Naive thymus-derived CD4-positive, alpha-beta T cell (primary cell): ENCODE data around the gene NTRK1. TPM values are rescaled to one million over a fixed set of nuclear protein-coding genes. Genes with fewer than 3 reads are reported as not detected.

Experiments used
- ATAC-seq: fragments of 150-1000 bp; cut with Tn5 transposase; 2 replicates; pipeline ENCODE4 v1.10.0; 2021; ENCODE audit warnings: mild to moderate bottlenecking, moderate library complexity
- CTCF ChIA-PET: fragments of 350-600 bp; sonication (Branson Sonifier 250); formaldehyde crosslinking; loops from one replicate; lab custom pipeline; 2021; ENCODE audit warnings: antibody characterized with exemption; lab: Charles Lee
- POLR2A ChIA-PET: fragments of 350-600 bp; sonication (Branson Sonifier 250); formaldehyde crosslinking; loops from one replicate; lab custom pipeline; 2021; ENCODE audit warnings: antibody characterized with exemption, inconsistent platforms; lab: Charles Lee
- DNase-seq, 9 donors: peaks; one replicate each; pipeline versions ENCODE4 v3.0.0 to v3.0.0-alpha.2; 2020 to 2022; ENCODE audit warnings: mixed read lengths in 1 of 9
- H3K27ac ChIP-seq: one replicate; pipeline ENCODE4 v1.7.0; 2013; ENCODE audit warnings: mild to moderate bottlenecking, low read depth, low read length, moderate library complexity
- H3K27me3 ChIP-seq, 2 donors: one replicate each; pipeline ENCODE4 v1.7.0; 2013; ENCODE audit warnings: low read length in 2 of 2, mild to moderate bottlenecking in 2 of 2, moderate library complexity in 2 of 2; ENCODE audit not compliant: control insufficient read depth in 2 of 2, insufficient read depth in 2 of 2
- H3K36me3 ChIP-seq, 3 experiments: 1 replicate in 2 of 3; 2 replicates in 1 of 3; pipeline ENCODE4 v1.7.0; 2013; ENCODE audit warnings: low read length in 3 of 3, mild to moderate bottlenecking in 3 of 3, moderate library complexity in 1 of 3; ENCODE audit not compliant: insufficient read depth in 3 of 3, control insufficient read depth in 2 of 3
- H3K4me1 ChIP-seq, 2 donors: one replicate each; pipeline ENCODE4 v1.7.0; 2013; ENCODE audit warnings: low read length in 2 of 2, mild to moderate bottlenecking in 2 of 2, moderate library complexity in 1 of 2; ENCODE audit not compliant: control insufficient read depth in 2 of 2, insufficient read depth in 2 of 2
- H3K4me3 ChIP-seq: 2 replicates; pipeline ENCODE4 v1.7.0; 2013; ENCODE audit warnings: mild to moderate bottlenecking, low read length
- H3K9me3 ChIP-seq, 3 experiments: 1 replicate in 2 of 3; 2 replicates in 1 of 3; pipeline ENCODE4 v1.7.0; 2013; ENCODE audit warnings: low read length in 3 of 3; ENCODE audit not compliant: control insufficient read depth in 2 of 3
- H3K27ac Mint-ChIP-seq, 9 donors: one replicate each; pipeline ENCODE4 v1.8.0; 2020 to 2022; ENCODE audit warnings: mixed read lengths in 9 of 9, mild to moderate bottlenecking in 8 of 9, moderate library complexity in 5 of 9, inconsistent platforms in 2 of 9
- H3K27me3 Mint-ChIP-seq, 5 donors: one replicate each; pipeline ENCODE4 v1.8.0; 2021 to 2022; ENCODE audit warnings: mixed read lengths in 5 of 5, mild to moderate bottlenecking in 1 of 5
- H3K36me3 Mint-ChIP-seq, 5 donors: one replicate each; pipeline ENCODE4 v1.8.0; 2020 to 2022; ENCODE audit warnings: mixed read lengths in 5 of 5, mild to moderate bottlenecking in 3 of 5, inconsistent platforms in 1 of 5
- H3K4me1 Mint-ChIP-seq, 7 donors: one replicate each; pipeline ENCODE4 v1.8.0; 2020 to 2022; ENCODE audit warnings: mixed read lengths in 7 of 7, mild to moderate bottlenecking in 3 of 7, inconsistent platforms in 1 of 7
- H3K4me3 Mint-ChIP-seq, 10 donors: one replicate each; pipeline ENCODE4 v1.8.0; 2020 to 2022; ENCODE audit warnings: mild to moderate bottlenecking in 10 of 10, mixed read lengths in 10 of 10, moderate library complexity in 6 of 10, inconsistent platforms in 2 of 10
- H3K9me3 Mint-ChIP-seq, 11 donors: one replicate each; pipeline ENCODE4 v1.8.0; 2020 to 2022; ENCODE audit warnings: mixed read lengths in 11 of 11, mild to moderate bottlenecking in 4 of 11, inconsistent platforms in 1 of 11, moderate library complexity in 1 of 11
- intact Hi-C, 2 donors: fragments of 100-400 bp; cut with micrococcal nuclease; formaldehyde crosslinking; loops; one replicate each; pipeline ENCODE4 v1.15.1; 2023
- polyA plus RNA-seq, 2 donors: library from polyadenylated mRNA; unstranded; fragments of 300-500 nt; fragmentation: Illumina TruSeq; gene quantifications; one replicate each; pipeline ENCODE4 v1.2.3, GENCODE V29; 2021
- total RNA-seq, 6 experiments: library from RNA in 5 of 6; stranded (reverse) in 5 of 6; gene quantifications; 1 replicate in 5 of 6; 2 replicates in 1 of 6; pipeline ENCODE4 v1.2.3 and lab custom pipeline; 2021 to 2026

The NTRK1 gene
- total and polyA plus RNA-seq, 7 experiments from 2014 or later = 0.09 to 17.3 (median 3.3) TPM; not detected in 3

GRCh38 chr1:156882543-156882942 lies 21.9 kb downstream of the NTRK1 start:
- peaks cover 0 to 4% (median 0%) of the 10 kb centered on the region in 7 donors for H3K4me1 Mint-ChIP-seq
- H3K9me3 ChIP-seq = no peaks in the 10 kb centered on the region
- no peaks in the 10 kb centered on the region for H3K4me1 ChIP-seq
- H3K27me3 ChIP-seq = no peaks in the 10 kb centered on the region
- H3K27ac ChIP-seq = no peak overlapping the region
- peaks cover 6 to 59% (median 13%) of the 10 kb centered on the region in 5 donors for H3K27me3 Mint-ChIP-seq
- H3K36me3 Mint-ChIP-seq = no peaks in the 10 kb centered on the region
- POLR2A ChIA-PET = no interaction called here
- no peak for DNase-seq
- H3K36me3 ChIP-seq = no peaks in the 10 kb centered on the region
- H3K4me3 ChIP-seq = no peak overlapping the region
- CTCF ChIA-PET = no interaction called here
- no peak overlapping the region for H3K4me3 Mint-ChIP-seq
- no peak for ATAC-seq
- intact Hi-C loops = no loop called here
- H3K9me3 Mint-ChIP-seq = peaks cover 0 to 2% (median 0%) of the 10 kb centered on the region in 11 donors
- H3K27ac Mint-ChIP-seq = no peak overlapping the region

DNA sequence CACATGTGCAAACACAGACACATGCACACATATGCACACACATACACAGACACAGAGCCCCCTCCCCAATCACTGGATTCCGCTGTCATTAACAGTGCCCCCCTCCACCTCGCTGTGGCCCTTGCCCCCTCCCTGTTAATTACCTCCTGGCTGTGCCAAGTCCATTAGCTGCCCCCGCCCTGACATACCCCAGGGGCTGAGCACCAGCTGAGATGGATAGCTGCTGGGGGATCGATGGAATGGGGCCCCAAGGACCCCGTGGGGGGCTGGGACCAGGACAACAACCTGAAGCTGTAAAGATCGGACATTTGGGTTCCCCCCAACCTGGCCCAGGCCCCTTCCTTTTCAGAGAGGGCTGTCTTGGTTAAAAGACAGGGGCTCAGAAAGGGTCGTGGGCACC lies 23.3 kb downstream of the NTRK1 start:
- intact Hi-C loops = no loop called here
- DNase-seq = no peak
- Histone ChIP-seq H3K36me3 (no peaks in the 10 kb centered on the region), H3K4me3 (no peak overlapping the region), H3K27ac (no peak overlapping the region), H3K27me3 (no peaks in the 10 kb centered on the region), H3K9me3 (no peaks in the 10 kb centered on the region), H3K4me1 (no peaks in the 10 kb centered on the region)
- POLR2A ChIA-PET = no interaction called here
- CTCF ChIA-PET = interaction anchor here (0.6 to 0.7 kb wide), 2 partner anchors 13 to 80 kb away, joined by 3 to 5 read pairs; no protein-coding TSS in a partner anchor
- peaks cover 6 to 61% (median 16%) of the 10 kb centered on the region in 5 donors for H3K27me3 Mint-ChIP-seq
- H3K9me3 Mint-ChIP-seq = no peaks in the 10 kb centered on the region
- ATAC-seq = no peak
- no peaks in the 10 kb centered on the region for H3K36me3 Mint-ChIP-seq
- no peak overlapping the region for H3K4me3 Mint-ChIP-seq
- H3K27ac Mint-ChIP-seq = no peak overlapping the region
- H3K4me1 Mint-ChIP-seq = peaks cover 0 to 4% (median 0%) of the 10 kb centered on the region in 7 donors

- H3K27me3 Mint-ChIP-seq = peaks cover 6 to 61% (median 23%) of the 10 kb centered on the region in 5 donors
- Histone ChIP-seq H3K27ac (no peak overlapping the region), H3K4me1 (no peaks in the 10 kb centered on the region), H3K9me3 (no peaks in the 10 kb centered on the region), H3K36me3 (no peaks in the 10 kb centered on the region), H3K4me3 (no peak overlapping the region), H3K27me3 (no peaks in the 10 kb centered on the region)
- no peak overlapping the region for H3K4me3 Mint-ChIP-seq
- ATAC-seq (no peak), DNase-seq (no peak)
- H3K27ac Mint-ChIP-seq = no peak overlapping the region
- no peaks in the 10 kb centered on the region for H3K9me3 Mint-ChIP-seq
- ChIA-PET POLR2A (interaction anchor here (0.9 kb wide), 1 partner anchor 27 kb away, joined by 3 read pairs; no protein-coding TSS in a partner anchor), CTCF (interaction anchor here (0.6 to 0.7 kb wide), 2 partner anchors 13 to 79 kb away, joined by 3 to 5 read pairs; no protein-coding TSS in a partner anchor)
- H3K4me1 Mint-ChIP-seq = peaks cover 0 to 4% (median 0%) of the 10 kb centered on the region in 7 donors
- intact Hi-C loops = no loop called here
- no peaks in the 10 kb centered on the region for H3K36me3 Mint-ChIP-seq
Measured at GRCh38 chr1:156884560-156885184, 24.0 kb downstream of the NTRK1 start.

DNA sequence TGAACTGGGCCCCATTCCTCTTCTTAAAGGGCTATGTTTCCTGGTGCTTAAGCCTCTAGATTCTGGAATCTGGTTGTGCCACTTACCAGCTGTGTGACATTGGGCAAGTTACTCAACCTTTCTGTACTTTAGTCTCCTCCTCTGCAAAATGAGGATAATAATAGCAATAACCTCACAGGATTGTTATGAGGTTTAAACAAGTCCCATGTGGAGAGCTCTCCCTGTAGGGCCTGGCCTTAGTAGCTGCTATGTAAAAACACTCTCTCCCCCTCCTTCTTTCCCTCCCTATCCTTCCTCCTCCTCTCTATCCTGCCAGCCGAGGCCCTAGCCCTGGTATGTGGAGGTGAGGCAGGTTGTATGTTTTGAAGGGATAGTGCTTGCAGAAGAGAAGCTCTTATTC lies 24.6 kb downstream of the NTRK1 start:
- H3K27me3 ChIP-seq = no peaks in the 10 kb centered on the region
- DNase-seq = no peak
- Mint-ChIP-seq H3K27me3 (peaks cover 6 to 59% (median 29%) of the 10 kb centered on the region in 5 donors), H3K9me3 (no peaks in the 10 kb centered on the region), H3K4me1 (peaks cover 0 to 7% (median 3%) of the 10 kb centered on the region in 7 donors), H3K36me3 (no peaks in the 10 kb centered on the region), H3K27ac (no peak overlapping the region), H3K4me3 (no peak overlapping the region)
- H3K36me3 ChIP-seq = no peaks in the 10 kb centered on the region
- intact Hi-C loops = no loop called here
- H3K4me3 ChIP-seq = no peak overlapping the region
- no peaks in the 10 kb centered on the region for H3K9me3 ChIP-seq
- no peak overlapping the region for H3K27ac ChIP-seq
- POLR2A ChIA-PET = interaction anchor here (0.5 kb wide), 1 partner anchor 573 kb away, joined by 3 read pairs; no protein-coding TSS in a partner anchor
- CTCF ChIA-PET = interaction anchor here (0.5 kb wide), 1 partner anchor 302 kb away, joined by 3 read pairs; no protein-coding TSS in a partner anchor
- H3K4me1 ChIP-seq = no peaks in the 10 kb centered on the region
- no peak for ATAC-seq

DNA sequence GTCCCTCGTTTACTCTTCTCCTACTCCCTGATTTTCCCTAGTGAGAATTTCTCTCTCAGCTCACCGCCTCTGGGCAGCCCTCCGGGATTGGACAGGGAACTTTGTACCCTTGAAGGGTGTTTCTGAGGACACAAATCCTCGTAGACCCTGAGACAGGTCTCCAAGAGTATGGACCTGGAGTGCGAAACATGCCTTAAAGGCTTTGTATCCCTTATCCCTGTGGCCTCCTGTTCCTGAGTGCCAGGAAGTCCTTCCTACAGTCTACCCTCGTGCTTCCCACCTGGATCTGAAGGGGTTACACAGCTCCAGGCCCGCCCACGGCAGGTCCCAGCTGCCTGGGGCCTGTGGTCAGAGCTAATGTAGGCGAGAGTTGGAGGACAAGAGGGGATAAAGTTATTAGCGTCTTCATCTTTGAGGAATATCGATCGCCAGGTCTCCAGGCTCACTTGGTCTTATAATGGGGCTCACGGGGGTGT lies 25.3 kb downstream of the NTRK1 start:
- Histone ChIP-seq H3K27me3 (no peaks in the 10 kb centered on the region), H3K9me3 (no peaks in the 10 kb centered on the region), H3K36me3 (no peaks in the 10 kb centered on the region), H3K27ac (no peak overlapping the region), H3K4me1 (no peaks in the 10 kb centered on the region), H3K4me3 (no peak overlapping the region)
- H3K9me3 Mint-ChIP-seq = no peaks in the 10 kb centered on the region
- no peak overlapping the region for H3K4me3 Mint-ChIP-seq
- H3K4me1 Mint-ChIP-seq = peaks cover 0 to 10% (median 4%) of the 10 kb centered on the region in 7 donors
- ATAC-seq (no peak), DNase-seq (no peak)
- H3K27me3 Mint-ChIP-seq = peaks cover 6 to 59% (median 31%) of the 10 kb centered on the region in 5 donors
- CTCF ChIA-PET = interaction anchor here (0.5 to 6.0 kb wide), 2 partner anchors 89 to 303 kb away, joined by 3 to 38 read pairs; no protein-coding TSS in a partner anchor
- POLR2A ChIA-PET = interaction anchor here (0.5 kb wide), 1 partner anchor 573 kb away, joined by 3 read pairs; no protein-coding TSS in a partner anchor
- H3K36me3 Mint-ChIP-seq = no peaks in the 10 kb centered on the region
- H3K27ac Mint-ChIP-seq = no peak overlapping the region
- intact Hi-C loops = no loop called here

DNA sequence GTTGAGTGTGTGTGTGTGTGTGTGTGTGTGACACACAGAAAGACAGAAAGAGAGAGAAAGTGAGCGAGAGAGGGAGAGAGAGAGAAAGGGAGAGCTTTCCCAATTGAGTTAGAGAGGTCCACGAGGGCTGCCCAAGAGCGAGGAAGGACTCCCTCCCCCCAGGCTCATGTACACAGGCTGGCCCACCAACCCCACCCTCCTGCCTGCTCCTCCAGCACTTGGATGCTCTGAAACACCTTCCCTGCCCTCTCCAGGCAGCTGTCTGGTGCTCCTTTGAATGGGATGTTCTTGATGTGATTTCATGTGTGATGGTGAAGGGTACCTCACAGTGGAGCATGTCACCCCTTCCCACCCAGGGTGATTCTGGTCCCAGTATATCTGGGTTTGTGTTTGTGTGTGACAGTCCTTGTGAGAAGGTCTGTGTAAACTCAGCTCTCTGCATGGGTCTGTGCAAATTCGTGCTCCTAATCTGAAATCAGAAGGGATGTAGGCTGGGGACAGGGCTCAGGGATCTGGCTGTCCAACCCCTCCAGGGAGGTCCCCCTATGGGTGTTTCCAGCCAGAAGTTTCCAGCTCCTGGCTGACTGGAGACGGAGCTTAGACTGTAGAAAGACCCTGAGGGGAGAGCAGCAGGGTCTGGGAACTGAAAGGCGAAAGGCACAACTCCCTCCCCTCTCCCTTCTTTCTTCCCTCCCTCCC lies 26.1 kb downstream of the NTRK1 start:
- ChIA-PET CTCF (interaction anchor here (6.0 kb wide), 1 partner anchor 90 kb away, joined by 38 read pairs; no protein-coding TSS in a partner anchor), POLR2A (no interaction called here)
- no peak overlapping the region for H3K27ac ChIP-seq
- H3K36me3 Mint-ChIP-seq = no peaks in the 10 kb centered on the region
- DNase-seq (no peak), ATAC-seq (no peak)
- no peaks in the 10 kb centered on the region for H3K36me3 ChIP-seq
- H3K9me3 Mint-ChIP-seq = no peaks in the 10 kb centered on the region
- H3K4me3 ChIP-seq = no peak overlapping the region
- no peak overlapping the region for H3K27ac Mint-ChIP-seq
- intact Hi-C loops = no loop called here
- H3K27me3 Mint-ChIP-seq = peaks cover 10 to 64% (median 33%) of the 10 kb centered on the region in 5 donors
- H3K4me1 ChIP-seq = no peaks in the 10 kb centered on the region
- peaks cover 2 to 13% (median 6%) of the 10 kb centered on the region in 7 donors for H3K4me1 Mint-ChIP-seq
- no peak overlapping the region for H3K4me3 Mint-ChIP-seq
- no peaks in the 10 kb centered on the region for H3K9me3 ChIP-seq
- no peaks in the 10 kb centered on the region for H3K27me3 ChIP-seq
